Esophagus muscularis mucosa (tissue), 3 donors: ENCODE measurements around the gene AP5S1.

ENCODE experiments used
- POLR2A ChIP-seq: fragments of 450-650 bp; IDR thresholded peaks from one replicate; pipeline ENCODE4 v1.6.1; 2017; ENCODE audit warnings: antibody characterized with exemption, moderate library complexity, mild to moderate bottlenecking, low read depth
- POLR2AphosphoS5 ChIP-seq, 2 donors: sonication (generic); formaldehyde crosslinking; IDR thresholded peaks; one replicate each; pipeline ENCODE4 v1.6.1; 2017; ENCODE audit warnings: antibody characterized with exemption in 2 of 2
- TF ChIP-seq, protein P1 (sequence below), 3 experiments: fragments of 200-600 bp in 2 of 3; fragments of 450-650 bp in 1 of 3; sonication (generic) in 2 of 3; IDR thresholded peaks; one replicate each; pipeline ENCODE4 v1.5.1; 2017 to 2019; ENCODE audit warnings: antibody characterized with exemption in 3 of 3, mild to moderate bottlenecking in 2 of 3, moderate library complexity in 1 of 3

GRCh38 chr20:3783511-3784195 lies 36.7 kb upstream of the AP5S1 start:
- TF ChIP-seq, protein P1, sequence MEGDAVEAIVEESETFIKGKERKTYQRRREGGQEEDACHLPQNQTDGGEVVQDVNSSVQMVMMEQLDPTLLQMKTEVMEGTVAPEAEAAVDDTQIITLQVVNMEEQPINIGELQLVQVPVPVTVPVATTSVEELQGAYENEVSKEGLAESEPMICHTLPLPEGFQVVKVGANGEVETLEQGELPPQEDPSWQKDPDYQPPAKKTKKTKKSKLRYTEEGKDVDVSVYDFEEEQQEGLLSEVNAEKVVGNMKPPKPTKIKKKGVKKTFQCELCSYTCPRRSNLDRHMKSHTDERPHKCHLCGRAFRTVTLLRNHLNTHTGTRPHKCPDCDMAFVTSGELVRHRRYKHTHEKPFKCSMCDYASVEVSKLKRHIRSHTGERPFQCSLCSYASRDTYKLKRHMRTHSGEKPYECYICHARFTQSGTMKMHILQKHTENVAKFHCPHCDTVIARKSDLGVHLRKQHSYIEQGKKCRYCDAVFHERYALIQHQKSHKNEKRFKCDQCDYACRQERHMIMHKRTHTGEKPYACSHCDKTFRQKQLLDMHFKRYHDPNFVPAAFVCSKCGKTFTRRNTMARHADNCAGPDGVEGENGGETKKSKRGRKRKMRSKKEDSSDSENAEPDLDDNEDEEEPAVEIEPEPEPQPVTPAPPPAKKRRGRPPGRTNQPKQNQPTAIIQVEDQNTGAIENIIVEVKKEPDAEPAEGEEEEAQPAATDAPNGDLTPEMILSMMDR (IDR thresholded peaks at IDR 0.05): no peak
- TF ChIP-seq POLR2AphosphoS5 (IDR thresholded peaks at IDR 0.05) (no peak), POLR2A (no peak)
